Transverse colon (tissue), 4 donors: ENCODE measurements around the gene XRN2. TPM values are rescaled to one million over a fixed set of nuclear protein-coding genes. Genes with fewer than 3 reads are reported as not detected.

Source experiments
- DNase-seq: peaks from one replicate; pipeline ENCODE4 v3.0.0-alpha.2; 2019
- H3K27ac ChIP-seq, 4 donors: fragments of 200-600 bp; sonication (generic); 2 replicates each; pipeline ENCODE4 v1.5.1; 2016 to 2018; ENCODE audit warnings: inconsistent platforms in 4 of 4
- H3K27me3 ChIP-seq: fragments of 200-600 bp; sonication (generic); 2 replicates; pipeline ENCODE4 v1.5.1; 2017; ENCODE audit warnings: inconsistent platforms
- H3K36me3 ChIP-seq, 4 donors: fragments of 200-600 bp; sonication (generic); 2 replicates each; pipeline ENCODE4 v1.5.1; 2017 to 2019; ENCODE audit warnings: inconsistent platforms in 4 of 4
- H3K4me1 ChIP-seq, 4 donors: fragments of 200-600 bp; sonication (generic); 2 replicates each; pipeline ENCODE4 v1.5.1; 2017 to 2020; ENCODE audit warnings: inconsistent platforms in 4 of 4
- H3K4me3 ChIP-seq, 4 donors: fragments of 200-600 bp; sonication (generic); 1 replicate in 1 of 4; 2 replicates in 3 of 4; pipeline versions ENCODE4 v1.5.1 to v1.6.1; 2017 to 2019; ENCODE audit warnings: inconsistent platforms in 4 of 4
- H3K9me3 ChIP-seq, 2 donors: fragments of 200-600 bp; sonication (generic); 2 replicates each; pipeline ENCODE4 v1.5.1; 2017 to 2019; ENCODE audit warnings: inconsistent platforms in 2 of 2
- CTCF ChIP-seq, 5 experiments: fragments of 200-600 bp in 3 of 5; fragments of 450-650 bp in 2 of 5; sonication (generic) in 3 of 5; IDR thresholded peaks; 1 replicate in 2 of 5; 2 replicates in 3 of 5; pipeline ENCODE4 v1.5.1; 2016 to 2017; ENCODE audit warnings: antibody characterized with exemption in 5 of 5, inconsistent platforms in 3 of 5, mild to moderate bottlenecking in 2 of 5, moderate library complexity in 1 of 5
- EP300 ChIP-seq: sonication (generic); formaldehyde crosslinking; IDR thresholded peaks from one replicate; pipeline ENCODE4 v1.6.1; 2017; ENCODE audit warnings: antibody characterized with exemption, low read depth
- POLR2A ChIP-seq: fragments of 450-650 bp; IDR thresholded peaks from one replicate; pipeline ENCODE4 v1.6.1; 2016; ENCODE audit warnings: antibody characterized with exemption, mild to moderate bottlenecking, moderate library complexity
- POLR2AphosphoS5 ChIP-seq, 3 donors: sonication (generic); formaldehyde crosslinking; IDR thresholded peaks; one replicate each; pipeline ENCODE4 v1.6.1; 2016; ENCODE audit warnings: antibody characterized with exemption in 3 of 3
- WGBS, 2 donors: methylation state at CpG; one replicate each; pipeline ENCODE4 v1.1.5; 2018; ENCODE audit warnings: low coverage in 1 of 2; 5-methylcytosine and 5-hydroxymethylcytosine counted together
- in situ Hi-C, 4 donors: fragments of 200-750 bp; cut with MboI; loops; one replicate each; pipeline versions ENCODE4 v1.15.0 to v1.15.1; 2017; ENCODE audit warnings: low sequenced_read_pairs in 3 of 4, low pct_ligation_motif_present in 1 of 4, low pct_unique_long_range_greater_than_20kb in 1 of 4
- intact Hi-C: fragments of 100-400 bp; cut with DNase I; formaldehyde crosslinking; loops from one replicate; pipeline ENCODE4 v1.15.1; 2023; ENCODE audit warnings: low total_unique reads
- total RNA-seq, 4 donors: library from RNA; depleted of rRNA; stranded (reverse); fragments of >200 nt; gene quantifications; one replicate each; pipeline ENCODE4 v1.1.0, GENCODE V29; 2016

XRN2 gene
- total RNA-seq, 4 donors from 2014 or later = 16.1 to 46.4 (median 30.3) TPM

- H3K9me3 ChIP-seq = no peaks in the 10 kb centered on the region
- H3K4me1 ChIP-seq = peaks cover 0 to 12% (median 2%) of the 10 kb centered on the region in 4 donors
- no peaks in the 10 kb centered on the region for H3K27me3 ChIP-seq
- no peak overlapping the region for H3K27ac ChIP-seq
- TF ChIP-seq CTCF (IDR thresholded peaks at IDR 0.05) (no peak), POLR2AphosphoS5 (IDR thresholded peaks at IDR 0.05) (no peak), POLR2A (no peak), EP300 (no peak)
- peaks cover 0 to 27% (median 9%) of the 10 kb centered on the region in 4 donors for H3K36me3 ChIP-seq
- WGBS, 2 donors = 94 to 96% methylated on average over 5 of the region's 5 CpGs
- no peak overlapping the region for H3K4me3 ChIP-seq
- in situ Hi-C loops (no loop called here), intact Hi-C loops (no loop called here)
- no peak for DNase-seq
Measured at GRCh38 chr20:21358737-21359136, 55.6 kb downstream of the XRN2 start.

DNA sequence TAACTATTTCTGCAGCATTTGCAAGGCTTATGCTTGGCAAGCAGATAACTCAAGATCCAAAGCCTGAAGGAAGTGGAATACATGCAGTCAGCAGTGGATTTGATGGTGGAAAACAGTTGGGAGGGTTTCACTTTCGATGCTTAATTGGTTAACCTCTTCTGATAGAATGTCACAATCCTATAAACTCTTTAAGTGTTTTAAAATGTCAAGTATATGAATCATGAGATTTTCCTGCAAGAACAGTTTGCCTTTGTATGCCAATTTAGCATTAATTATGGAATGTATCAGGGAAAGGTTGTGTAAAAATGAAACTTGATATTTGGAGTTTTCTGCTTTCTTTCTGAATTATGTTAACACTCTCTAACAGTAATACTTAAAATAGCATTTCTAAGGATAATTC is 57.6 kb downstream of the XRN2 start:
- in situ Hi-C loops = no loop called here
- no peak overlapping the region for H3K27ac ChIP-seq

GRCh38 chr20:21361266-21361665 is 58.1 kb downstream of the XRN2 start:
- Histone ChIP-seq H3K36me3 (peaks cover 0 to 29% (median 8%) of the 10 kb centered on the region in 4 donors), H3K4me1 (peaks cover 0 to 12% (median 2%) of the 10 kb centered on the region in 4 donors), H3K9me3 (no peaks in the 10 kb centered on the region), H3K27ac (no peak overlapping the region), H3K4me3 (no peak overlapping the region), H3K27me3 (no peaks in the 10 kb centered on the region)
- intact Hi-C loops (no loop called here), in situ Hi-C loops (no loop called here)
- TF ChIP-seq CTCF (IDR thresholded peaks at IDR 0.05) (no peak), POLR2AphosphoS5 (IDR thresholded peaks at IDR 0.05) (no peak), EP300 (no peak), POLR2A (no peak)
- 59 to 60% methylated on average over 2 of the region's 2 CpGs for WGBS, 2 donors
- no peak for DNase-seq

More for the DNA sequence above, 57.6 kb downstream of the XRN2 start:
- no peak for TF ChIP-seq POLR2A
- TF ChIP-seq EP300 = no peak
- TF ChIP-seq CTCF (IDR thresholded peaks at IDR 0.05) = no peak
- no peak for TF ChIP-seq POLR2AphosphoS5 (IDR thresholded peaks at IDR 0.05)
- peaks cover 0 to 12% (median 2%) of the 10 kb centered on the region in 4 donors for H3K4me1 ChIP-seq
- DNase-seq = no peak
- H3K27me3 ChIP-seq = no peaks in the 10 kb centered on the region
- H3K4me3 ChIP-seq = no peak overlapping the region
- 64 to 71% methylated on average over 1 of the region's 1 CpG for WGBS, 2 donors
- intact Hi-C loops = no loop called here
- no peaks in the 10 kb centered on the region for H3K9me3 ChIP-seq
- H3K36me3 ChIP-seq = peaks cover 0 to 31% (median 10%) of the 10 kb centered on the region in 4 donors

GRCh38 chr20:21364413-21364812 is 61.3 kb downstream of the XRN2 start:
- Histone ChIP-seq H3K36me3 (peaks cover 0 to 45% (median 13%) of the 10 kb centered on the region in 4 donors), H3K27ac (no peak overlapping the region), H3K27me3 (no peaks in the 10 kb centered on the region), H3K4me1 (peaks cover 0 to 8% (median 2%) of the 10 kb centered on the region in 4 donors), H3K4me3 (no peak overlapping the region), H3K9me3 (no peaks in the 10 kb centered on the region)
- TF ChIP-seq POLR2A = no peak
- TF ChIP-seq EP300 = no peak
- TF ChIP-seq POLR2AphosphoS5 (IDR thresholded peaks at IDR 0.05) = no peak
- TF ChIP-seq CTCF (IDR thresholded peaks at IDR 0.05) = no peak
- in situ Hi-C loops (no loop called here), intact Hi-C loops (no loop called here)
- 90 to 94% methylated on average over 2 to 6 of the region's 6 CpGs for WGBS, 2 donors
- no peak for DNase-seq
